Small intestine (tissue), 7 donors: Measurements from ENCODE around the gene KIF3C. TPM values are rescaled to one million over a fixed set of nuclear protein-coding genes. Genes with fewer than 3 reads are reported as not detected.
"Not testable (repeated sequence)": the region's sequence is repeated elsewhere in the genome, so short reads cannot be mapped to it uniquely, and the experiment has no call there.

ENCODE experiments used
- DNase-seq, 2 donors: peaks; one replicate each; pipeline versions ENCODE4 v3.0.0 to v3.0.0-alpha.2; 2013
- FAIRE-seq: peaks from 2 replicates; lab custom pipeline; 2012; peaks lifted over from hg19 to GRCh38; lab: Jason Lieb, UNC
- H3K27ac ChIP-seq, 3 donors: one replicate each; pipeline ENCODE4 v1.5.1; 2013; ENCODE audit warnings: low read length in 2 of 3, mild to moderate bottlenecking in 2 of 3, control low read depth in 1 of 3, inconsistent platforms in 1 of 3, low read depth in 1 of 3, moderate library complexity in 1 of 3
- H3K27me3 ChIP-seq, 3 donors: one replicate each; pipeline ENCODE4 v1.6.1; 2013; ENCODE audit warnings: low read length in 3 of 3, inconsistent platforms in 1 of 3; ENCODE audit not compliant: control insufficient read depth in 3 of 3, insufficient read depth in 3 of 3
- H3K36me3 ChIP-seq, 3 donors: one replicate each; pipeline ENCODE4 v1.6.1; 2013; ENCODE audit warnings: low read length in 3 of 3, inconsistent platforms in 1 of 3, low read depth in 1 of 3, mild to moderate bottlenecking in 1 of 3, moderate library complexity in 1 of 3; ENCODE audit not compliant: control insufficient read depth in 3 of 3, insufficient read depth in 2 of 3
- H3K4me1 ChIP-seq, 3 donors: one replicate each; pipeline ENCODE4 v1.6.1; 2013; ENCODE audit warnings: low read length in 2 of 3, inconsistent platforms in 1 of 3, low read depth in 1 of 3, mild to moderate bottlenecking in 1 of 3, moderate library complexity in 1 of 3; ENCODE audit not compliant: control insufficient read depth in 3 of 3, insufficient read depth in 2 of 3
- H3K4me3 ChIP-seq, 3 donors: one replicate each; pipeline ENCODE4 v1.5.1; 2013; ENCODE audit warnings: low read length in 3 of 3, control low read depth in 1 of 3, inconsistent platforms in 1 of 3, low read depth in 1 of 3, mild to moderate bottlenecking in 1 of 3, moderate library complexity in 1 of 3
- H3K9me3 ChIP-seq, 2 donors: one replicate each; pipeline ENCODE4 v1.6.1; 2013; ENCODE audit warnings: low read depth in 1 of 2, low read length in 1 of 2; ENCODE audit not compliant: control insufficient read depth in 2 of 2, insufficient read depth in 1 of 2
- WGBS, 3 donors: extraction: QIAGEN DNeasy Blood & Tissue Kit; methylation state at CpG; one replicate each; pipeline ENCODE4 v1.1.7; 2013; 5-methylcytosine and 5-hydroxymethylcytosine counted together
- polyA plus RNA-seq, 4 donors: library from polyadenylated mRNA; stranded (reverse) in 3 of 4; unstranded in 1 of 4; fragments of 200-250 nt in 3 of 4; fragments of 120-200 nt in 1 of 4; gene quantifications; one replicate each; pipeline versions ENCODE4 v1.2.1 to v1.2.3, GENCODE V29; 2013
- donor health status: healthy with polysubstance abuse.
- donor health status: control.
- donor health status: control.
- donor health status: Bipolar disorder and iron deficiency.
- donor health status: healthy.

The KIF3C gene
- polyA plus RNA-seq, 4 donors: 0.22 to 6.3 (median 1.8) TPM

DNA sequence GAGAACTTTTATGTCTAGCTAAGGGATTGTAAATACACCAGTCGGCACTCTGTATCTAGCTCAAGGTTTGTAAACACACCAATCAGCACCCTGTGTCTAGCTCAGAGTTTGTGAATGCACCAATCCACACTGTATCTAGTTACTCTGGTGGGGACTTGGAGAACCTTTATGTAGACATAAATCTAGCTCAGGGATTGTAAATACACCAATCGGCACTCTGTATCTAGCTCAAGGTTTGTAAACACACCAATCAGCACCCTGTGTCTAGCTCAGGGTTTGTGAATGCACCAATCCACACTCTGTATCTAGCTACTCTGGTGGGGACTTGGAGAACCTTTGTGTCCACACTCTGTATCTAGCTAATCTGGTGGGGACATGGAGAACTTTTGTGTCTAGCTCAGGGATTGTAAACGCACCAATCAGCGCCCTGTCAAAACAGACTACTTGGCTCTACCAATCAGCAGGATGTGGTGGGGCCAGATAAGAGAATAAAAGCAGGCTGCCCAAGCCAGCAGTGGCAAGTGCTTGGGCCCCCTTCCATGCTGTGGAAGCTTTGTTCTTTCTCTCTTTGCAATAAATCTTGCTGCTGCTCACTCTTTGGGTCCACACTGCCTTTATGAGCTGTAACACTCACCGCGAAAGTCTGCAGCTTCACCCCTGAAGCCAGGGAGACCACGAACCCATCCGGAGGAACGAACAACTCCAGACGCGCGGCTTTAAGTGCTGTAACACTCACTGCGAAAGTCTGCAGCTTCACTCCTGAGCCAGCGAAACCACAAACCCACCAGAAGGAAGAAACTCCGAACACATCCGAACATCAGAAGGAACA is 66.1 kb downstream of the KIF3C start:
- H3K36me3 ChIP-seq, H3K4me1 ChIP-seq, H3K27me3 ChIP-seq, FAIRE-seq, DNase-seq, H3K4me3 ChIP-seq, H3K9me3 ChIP-seq: not testable (repeated sequence)
- peak overlapping the region in 1 of 3 donors; percentile 9 for H3K27ac ChIP-seq
- 63 to 78% (median 69%) methylated on average over 16 of the region's 16 CpGs for WGBS, 3 donors

DNA sequence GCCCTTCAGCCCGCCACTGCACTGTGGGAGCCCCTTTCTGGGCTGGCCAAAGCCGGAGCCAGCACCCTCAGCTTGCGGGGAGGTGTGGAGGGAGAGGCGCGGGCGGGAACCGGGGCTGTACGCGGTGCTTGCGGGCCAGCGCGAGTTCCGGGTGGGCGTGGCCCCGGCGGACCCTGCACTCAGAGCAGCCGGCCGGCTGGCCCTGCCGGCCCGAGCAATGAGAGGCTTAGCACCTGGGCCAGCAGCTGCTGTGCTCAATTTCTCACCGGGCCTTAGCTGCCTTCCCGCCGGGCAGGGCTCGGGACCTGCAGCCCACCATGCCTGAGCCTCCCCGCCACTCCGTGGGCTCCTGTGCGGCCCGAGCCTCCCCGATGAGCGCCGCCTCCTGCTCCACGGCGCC is 66.9 kb downstream of the KIF3C start:
- H3K4me3 ChIP-seq, DNase-seq, H3K4me1 ChIP-seq, FAIRE-seq, H3K27me3 ChIP-seq, H3K9me3 ChIP-seq, H3K27ac ChIP-seq, H3K36me3 ChIP-seq: not testable (repeated sequence)
- WGBS, 3 donors: 95 to 98% (median 96%) methylated on average over 14 to 33 of the region's 33 CpGs

DNA sequence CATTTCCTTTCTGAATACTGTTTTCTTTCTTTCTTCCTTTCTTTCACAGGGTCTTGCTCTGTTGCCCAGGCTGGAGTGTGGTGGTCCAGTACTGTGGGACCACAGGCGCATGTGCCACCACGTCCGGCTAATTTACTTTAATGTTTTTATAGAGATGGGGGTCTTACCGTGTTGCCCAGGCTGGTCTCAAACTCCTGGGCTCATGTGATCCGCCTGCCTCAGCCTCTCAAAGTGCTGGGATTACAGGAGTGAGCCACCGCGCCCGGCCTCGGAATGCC is 68.7 kb downstream of the KIF3C start:
- not testable (repeated sequence) for H3K27ac ChIP-seq, H3K9me3 ChIP-seq, H3K27me3 ChIP-seq, DNase-seq, H3K4me3 ChIP-seq, H3K36me3 ChIP-seq, FAIRE-seq, H3K4me1 ChIP-seq
- WGBS, 3 donors: 87 to 89% (median 88%) methylated on average over 9 of the region's 9 CpGs

DNA sequence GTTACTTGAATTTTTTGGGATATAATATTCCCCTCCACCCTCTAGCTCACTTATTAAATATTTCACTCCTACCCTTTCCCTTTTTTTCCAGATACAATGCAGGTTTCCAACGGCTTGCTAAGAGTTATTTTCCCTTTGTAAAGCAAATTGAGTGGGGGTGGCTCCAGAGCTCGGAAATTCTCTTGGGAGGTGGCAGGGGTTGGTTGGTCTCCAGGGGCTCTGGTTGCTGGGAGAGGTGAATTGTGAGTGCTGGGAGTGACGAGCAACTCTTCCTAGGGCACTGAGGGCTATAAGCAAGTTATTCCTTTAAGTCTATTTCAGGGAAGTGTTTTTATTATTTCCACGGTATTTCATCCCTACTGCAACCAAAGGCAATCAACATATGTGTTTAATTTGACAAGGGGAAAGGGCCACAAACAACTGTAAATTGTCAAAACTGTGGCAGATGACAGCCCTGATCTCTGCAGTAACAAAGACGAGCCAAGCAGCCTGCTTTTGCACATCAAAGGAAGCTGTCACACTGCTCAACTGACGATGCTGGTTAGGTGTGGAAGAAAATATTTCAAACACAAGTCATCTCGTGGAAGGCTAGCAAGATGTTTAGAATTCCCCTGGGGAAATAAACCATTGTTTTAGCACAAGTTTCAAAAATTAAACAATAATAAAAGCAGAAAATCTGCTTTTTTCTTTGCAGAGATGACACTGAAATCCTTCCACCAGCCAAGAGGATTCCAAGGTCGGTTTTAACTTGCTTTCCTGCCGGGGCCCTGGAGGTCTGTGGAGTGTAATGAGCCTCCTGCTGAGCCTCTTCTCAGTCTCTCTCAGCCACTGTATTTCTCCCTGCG is 69.2 kb downstream of the KIF3C start:
- no peak for DNase-seq

DNA sequence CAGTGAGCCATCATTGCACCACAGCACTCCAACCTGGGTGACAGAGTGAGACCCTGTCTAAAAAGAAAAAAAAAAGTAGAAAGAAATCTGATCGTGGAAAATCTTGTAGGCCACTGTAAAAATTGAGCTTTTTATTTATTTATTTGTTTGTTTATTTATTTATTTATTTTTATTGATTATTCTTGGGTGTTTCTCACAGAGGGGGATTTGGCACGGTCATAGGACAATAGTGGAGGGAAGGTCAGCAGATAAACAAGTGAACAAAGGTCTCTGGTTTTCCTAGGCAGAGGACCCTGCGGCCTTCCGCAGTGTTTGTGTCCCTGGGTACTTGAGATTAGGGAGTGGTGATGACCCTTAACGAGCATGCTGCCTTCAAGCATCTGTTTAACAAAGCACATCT is 72.7 kb downstream of the KIF3C start:
- H3K4me1 ChIP-seq, FAIRE-seq, H3K27ac ChIP-seq, H3K4me3 ChIP-seq, H3K27me3 ChIP-seq, H3K36me3 ChIP-seq, H3K9me3 ChIP-seq, DNase-seq: not testable (repeated sequence)
- 57 to 84% (median 67%) methylated on average over 2 to 5 of the region's 5 CpGs for WGBS, 3 donors

More for the DNA sequence above, 69.2 kb downstream of the KIF3C start:
- no peak for FAIRE-seq
- no peaks in the 10 kb centered on the region for H3K36me3 ChIP-seq
- no peaks in the 10 kb centered on the region for H3K27me3 ChIP-seq
- no peaks in the 10 kb centered on the region for H3K9me3 ChIP-seq
- 32 to 33% (median 32%) methylated on average over 10 of the region's 10 CpGs for WGBS, 3 donors
- H3K4me3 ChIP-seq: no peak overlapping the region
- no peak overlapping the region for H3K27ac ChIP-seq
- no peaks in the 10 kb centered on the region for H3K4me1 ChIP-seq

DNA sequence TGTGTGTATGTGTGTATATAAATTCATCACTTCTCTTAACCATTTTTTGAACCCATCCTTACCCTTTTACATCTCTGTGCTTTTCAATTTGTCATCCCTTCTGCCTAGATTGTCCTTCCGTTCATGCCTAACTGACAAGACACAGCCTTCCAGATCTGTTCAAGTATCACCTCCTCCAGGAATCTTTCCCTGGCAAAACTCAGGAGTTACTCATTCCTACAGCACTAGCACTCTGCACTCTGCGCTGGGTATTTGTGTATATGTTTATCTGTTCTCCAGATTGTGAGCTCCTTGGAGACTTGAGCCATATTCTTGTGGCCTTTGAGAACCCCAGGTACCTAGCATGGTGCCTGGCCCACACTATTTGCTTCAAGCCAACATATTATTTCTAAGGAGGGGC is 77.2 kb downstream of the KIF3C start:
- no peak overlapping the region for H3K4me3 ChIP-seq
- 84 to 92% (median 91%) methylated on average over 2 of the region's 2 CpGs for WGBS, 3 donors
- H3K36me3 ChIP-seq: no peaks in the 10 kb centered on the region

DNA sequence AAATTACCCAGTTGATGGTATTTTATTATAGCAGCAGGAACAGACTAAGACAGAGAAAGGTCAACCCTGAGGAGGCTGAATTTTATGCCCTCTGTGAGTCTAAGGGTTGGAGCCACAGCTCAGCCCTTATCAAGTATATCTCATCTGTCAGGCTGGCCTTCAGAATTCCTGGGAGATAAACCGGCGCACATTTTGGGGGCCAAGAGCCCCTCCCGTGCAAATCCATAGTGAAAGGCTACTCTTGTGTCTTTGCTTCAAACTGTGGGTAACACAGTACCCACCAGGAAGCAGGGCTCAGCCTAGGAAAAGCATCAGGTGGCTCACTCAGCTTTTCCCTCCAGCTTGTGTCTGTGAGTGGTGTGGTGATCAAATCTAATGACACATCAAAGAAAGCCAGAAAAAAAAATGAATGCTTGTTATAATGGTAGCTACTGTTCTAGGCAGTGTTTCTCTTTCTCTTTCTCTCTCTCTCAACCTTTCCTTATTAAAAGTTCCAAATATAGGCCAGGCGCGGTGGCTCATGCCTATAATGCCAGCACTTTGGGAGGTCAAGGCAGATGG is 79.0 kb downstream of the KIF3C start:
- WGBS, 3 donors: 73 to 77% (median 75%) methylated on average over 5 of the region's 5 CpGs
- Histone ChIP-seq H3K36me3 (no peaks in the 10 kb centered on the region), H3K9me3 (peaks cover 0 to 3% of the 10 kb centered on the region in 2 donors), H3K27ac (no peak overlapping the region), H3K27me3 (no peaks in the 10 kb centered on the region), H3K4me1 (no peaks in the 10 kb centered on the region), H3K4me3 (no peak overlapping the region)
- FAIRE-seq (no peak), DNase-seq (no peak)

More for the DNA sequence above, 77.2 kb downstream of the KIF3C start:
- FAIRE-seq (no peak), DNase-seq (no peak)
- Histone ChIP-seq H3K27me3 (no peaks in the 10 kb centered on the region), H3K27ac (no peak overlapping the region), H3K9me3 (peaks cover 0 to 3% of the 10 kb centered on the region in 2 donors), H3K4me1 (no peaks in the 10 kb centered on the region)

DNA sequence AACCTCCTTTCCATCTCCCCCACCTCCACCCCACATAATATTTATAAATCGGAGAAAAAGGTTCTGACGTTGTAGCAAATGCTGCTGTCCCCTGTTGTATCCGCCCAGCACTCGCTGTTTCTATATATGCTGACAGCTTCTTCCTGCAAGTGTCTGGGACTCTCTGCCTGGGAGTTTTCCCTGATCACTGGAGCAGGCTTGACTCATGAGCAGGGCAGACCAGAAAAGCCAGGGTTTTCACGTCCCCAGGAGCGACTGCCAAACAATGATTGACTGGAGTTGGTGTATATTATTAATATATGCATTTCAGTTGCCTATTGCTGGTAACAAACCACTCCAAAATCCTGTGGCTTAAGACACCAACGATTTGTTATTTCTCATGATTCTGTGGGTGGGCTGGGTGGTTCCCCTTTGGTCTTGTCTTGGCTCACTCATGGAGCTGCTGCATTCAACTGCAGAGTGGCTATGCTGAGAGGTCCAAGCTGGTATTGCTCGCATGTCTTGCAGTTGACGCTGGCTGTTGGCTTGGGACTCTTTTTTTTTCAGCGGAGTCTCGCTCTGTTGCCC is 82.8 kb downstream of the KIF3C start:
- no peak overlapping the region for H3K4me3 ChIP-seq
- FAIRE-seq: no peak
- no peak for DNase-seq
- no peaks in the 10 kb centered on the region for H3K36me3 ChIP-seq
- no peaks in the 10 kb centered on the region for H3K27me3 ChIP-seq
- H3K4me1 ChIP-seq: no peaks in the 10 kb centered on the region
- peaks cover 0 to 3% of the 10 kb centered on the region in 2 donors for H3K9me3 ChIP-seq
- WGBS, 3 donors: 74 to 85% (median 83%) methylated on average over 11 of the region's 11 CpGs
- no peak overlapping the region for H3K27ac ChIP-seq
